A204.1 (cell line): ENCODE results near the gene MND1.
"Not testable (repeated sequence)": the region's sequence is repeated elsewhere in the genome, so short reads cannot be mapped to it uniquely, and the experiment has no call there.

Experiments used
- FAIRE-seq: peaks from 2 replicates; lab custom pipeline; 2012; peaks lifted over from hg19 to GRCh38; lab: Jason Lieb, UNC

The MND1 gene

DNA sequence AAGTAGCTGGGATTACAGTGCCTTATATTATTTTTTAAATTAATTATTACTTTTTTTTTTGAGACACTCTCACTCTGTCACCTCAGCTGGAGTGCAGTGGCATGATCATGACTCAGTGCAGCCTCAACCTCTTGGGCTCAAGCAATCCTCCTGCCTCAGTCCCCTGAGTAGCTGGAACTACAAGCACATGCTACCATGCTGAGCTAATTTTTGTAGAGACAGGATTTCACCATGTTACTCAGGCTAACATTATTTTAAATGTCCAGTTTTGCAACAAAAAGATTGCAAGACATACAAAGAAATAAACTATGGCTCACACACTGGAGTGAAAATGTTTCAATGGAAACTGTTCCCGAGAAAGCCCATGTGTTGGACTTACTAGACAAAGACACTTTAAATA is 59.2 kb downstream of the MND1 start:
- no peak for FAIRE-seq

DNA sequence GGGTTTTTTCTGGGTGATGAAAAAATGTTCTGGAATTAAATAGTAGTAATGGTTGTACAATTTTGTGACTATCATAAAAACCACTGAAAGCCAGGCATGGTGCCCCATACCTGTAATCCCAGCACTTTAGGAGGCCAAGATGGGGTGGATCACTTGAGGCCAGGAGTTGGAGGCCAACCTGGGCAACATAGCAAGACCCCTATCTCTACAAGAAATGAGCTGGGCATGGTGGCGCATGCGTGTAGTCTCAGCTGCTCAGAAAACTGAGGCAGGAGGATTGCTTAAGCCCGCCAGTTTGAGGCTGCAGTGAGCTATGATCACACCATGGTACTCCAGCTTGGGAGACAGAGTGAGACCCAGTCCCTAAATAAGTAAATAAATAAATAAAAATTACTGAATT is 63.4 kb downstream of the MND1 start:
- FAIRE-seq: no peak

DNA sequence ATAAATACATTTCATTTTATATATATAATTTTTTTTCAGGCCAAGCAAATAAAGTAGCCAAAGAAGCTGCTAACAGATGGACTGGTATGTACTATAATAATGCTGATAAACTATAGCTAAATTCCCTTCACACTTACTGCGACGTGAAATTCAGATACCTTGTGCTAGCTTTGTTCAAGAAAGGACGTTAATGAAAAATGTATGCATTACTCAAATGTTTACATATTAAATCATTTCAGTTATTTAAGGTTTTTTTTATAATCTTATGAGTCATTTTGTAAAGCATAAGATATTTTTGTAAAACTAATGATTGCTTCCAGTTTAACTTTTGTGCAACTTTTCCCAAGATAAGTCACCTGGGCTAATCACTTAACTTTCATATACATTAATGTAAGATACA is 64.4 kb downstream of the MND1 start:
- no peak for FAIRE-seq

DNA sequence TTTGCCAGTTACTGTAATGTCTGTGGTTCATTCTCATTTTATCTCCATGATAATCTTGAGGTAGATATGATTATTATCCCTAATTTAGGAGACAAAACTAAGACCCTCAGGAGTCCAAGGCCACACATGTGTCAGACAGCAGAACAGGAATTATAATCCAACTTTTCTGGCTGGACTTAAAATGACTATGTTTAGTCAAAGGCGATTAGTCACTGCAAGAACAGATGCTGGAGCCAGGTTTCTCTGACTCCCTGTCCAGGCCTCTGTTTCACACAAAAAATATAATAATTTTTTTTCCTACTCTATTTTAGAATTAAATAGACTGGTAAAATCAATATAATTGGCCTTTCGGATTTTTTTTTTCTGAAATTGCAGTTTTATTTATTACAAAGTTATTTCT is 64.9 kb downstream of the MND1 start:
- no peak for FAIRE-seq

DNA sequence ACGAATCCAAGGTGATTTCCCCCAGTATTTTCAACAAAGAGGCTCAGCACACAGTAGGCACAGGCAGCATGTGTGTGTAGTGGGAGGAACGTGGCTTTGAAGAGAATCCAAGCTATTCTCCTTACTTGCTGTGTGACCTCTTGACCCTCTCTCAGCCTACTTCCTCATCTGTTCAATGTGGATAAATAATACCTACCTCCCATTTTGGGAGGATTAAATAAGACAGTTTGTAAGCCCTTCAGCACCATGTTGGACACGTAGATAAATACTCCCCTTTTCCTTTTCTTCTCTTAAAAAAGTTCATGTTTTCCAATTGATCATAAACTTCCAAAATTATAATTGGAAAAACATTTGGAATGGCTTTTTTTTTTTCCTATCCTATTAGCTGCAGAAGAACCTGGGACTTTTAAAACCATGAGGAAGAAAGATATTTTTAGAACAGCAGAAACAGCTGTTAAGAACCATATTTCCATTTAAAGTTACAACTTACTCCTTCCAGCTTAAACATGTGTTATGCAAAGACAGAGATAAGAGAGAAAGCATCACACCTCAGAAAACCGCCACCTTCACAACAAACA is 65.5 kb downstream of the MND1 start:
- no peak for FAIRE-seq

DNA sequence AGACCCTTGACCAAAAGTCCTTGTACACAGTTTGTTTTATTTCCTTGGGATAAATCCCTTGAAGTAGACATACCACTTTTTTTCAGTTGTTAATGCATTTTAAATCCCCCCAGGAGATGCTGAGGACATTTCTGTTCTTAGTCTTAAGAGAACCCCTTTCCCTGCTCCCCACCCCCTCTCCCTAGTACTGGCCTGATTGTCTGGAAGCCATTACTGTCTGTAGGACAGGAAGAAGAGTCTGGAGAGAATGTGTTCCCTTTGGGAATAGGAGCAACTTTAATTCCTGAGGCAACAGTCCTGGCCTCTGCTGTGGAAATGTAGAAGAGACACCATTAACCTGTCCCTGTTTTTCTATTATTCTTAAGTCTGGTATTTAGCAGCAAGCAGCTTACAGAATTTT is 69.4 kb downstream of the MND1 start:
- FAIRE-seq: no peak

DNA sequence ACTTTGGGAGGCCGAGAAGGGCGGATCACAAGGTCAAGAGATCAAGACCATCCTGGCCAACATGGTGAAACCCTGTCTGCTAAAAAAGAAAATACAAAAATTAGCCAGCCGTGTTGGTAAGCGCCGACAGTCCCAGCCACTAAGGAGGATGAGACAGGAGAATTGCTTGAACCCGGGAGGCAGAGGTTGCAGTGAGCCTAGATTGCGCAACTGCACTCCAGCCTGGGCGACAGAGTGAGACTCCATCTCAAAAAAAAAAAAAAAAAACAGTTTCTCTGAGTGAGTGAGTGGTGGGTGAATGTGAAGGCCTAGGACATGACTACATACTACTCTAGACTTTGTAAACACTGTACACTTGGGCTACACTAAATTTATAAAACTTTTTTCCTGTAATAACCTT is 72.0 kb downstream of the MND1 start:
- not testable (repeated sequence) for FAIRE-seq

DNA sequence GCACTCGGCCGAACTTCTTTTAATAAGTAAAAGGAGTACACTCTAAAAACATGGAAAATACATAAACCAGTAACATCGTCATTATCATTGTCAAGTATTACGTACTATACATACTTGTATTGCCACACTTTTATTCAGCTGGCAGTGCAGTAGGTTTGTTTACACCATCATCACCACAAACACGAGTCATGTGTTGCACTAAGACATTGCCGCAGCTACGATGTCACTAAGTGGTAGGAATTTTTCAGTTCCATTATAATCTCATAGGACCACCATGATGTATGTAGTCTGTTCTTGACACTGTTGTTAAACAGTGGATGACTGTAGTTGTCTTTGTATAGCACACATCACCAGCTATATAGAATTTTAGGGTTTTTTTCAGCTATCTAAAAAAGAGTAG is 73.6 kb downstream of the MND1 start:
- no peak for FAIRE-seq

DNA sequence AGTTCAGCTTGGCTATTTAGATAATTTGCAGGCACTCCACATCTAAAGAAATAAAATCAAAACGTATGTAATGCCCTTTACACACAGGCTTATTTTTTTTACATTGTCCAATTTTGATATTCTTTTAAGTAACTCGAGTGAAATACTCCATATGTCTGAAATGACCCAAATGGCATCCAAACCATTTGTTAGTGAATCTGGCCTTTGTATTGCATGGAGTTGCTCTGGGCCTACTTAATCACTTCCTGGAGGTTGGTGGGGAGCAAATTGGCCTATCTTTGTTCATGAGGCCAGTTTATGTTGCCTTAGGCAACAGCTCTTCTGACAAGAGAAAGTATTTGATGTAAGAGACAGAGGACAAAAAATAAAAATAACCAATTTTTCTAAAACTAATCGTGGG is 74.1 kb downstream of the MND1 start:
- no peak for FAIRE-seq

DNA sequence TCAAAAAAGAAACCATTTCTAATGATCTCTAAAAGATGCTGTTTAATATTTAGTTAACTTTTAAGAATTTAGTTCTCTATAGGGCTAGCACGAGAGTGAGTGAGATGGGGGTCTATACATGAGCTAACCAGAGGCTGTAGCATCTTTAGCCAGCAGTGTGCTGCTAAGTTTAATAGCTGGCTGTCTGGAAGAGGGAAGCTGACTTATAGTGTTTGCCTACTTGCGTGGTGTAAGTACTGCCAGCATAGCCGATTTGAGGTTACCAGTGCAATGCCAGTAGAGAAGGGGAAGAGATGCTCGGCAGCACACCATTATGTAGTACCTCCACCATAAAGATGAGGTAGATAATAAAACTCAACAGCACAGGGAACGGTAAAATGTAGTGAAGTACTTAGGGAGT is 74.5 kb downstream of the MND1 start:
- FAIRE-seq: no peak

DNA sequence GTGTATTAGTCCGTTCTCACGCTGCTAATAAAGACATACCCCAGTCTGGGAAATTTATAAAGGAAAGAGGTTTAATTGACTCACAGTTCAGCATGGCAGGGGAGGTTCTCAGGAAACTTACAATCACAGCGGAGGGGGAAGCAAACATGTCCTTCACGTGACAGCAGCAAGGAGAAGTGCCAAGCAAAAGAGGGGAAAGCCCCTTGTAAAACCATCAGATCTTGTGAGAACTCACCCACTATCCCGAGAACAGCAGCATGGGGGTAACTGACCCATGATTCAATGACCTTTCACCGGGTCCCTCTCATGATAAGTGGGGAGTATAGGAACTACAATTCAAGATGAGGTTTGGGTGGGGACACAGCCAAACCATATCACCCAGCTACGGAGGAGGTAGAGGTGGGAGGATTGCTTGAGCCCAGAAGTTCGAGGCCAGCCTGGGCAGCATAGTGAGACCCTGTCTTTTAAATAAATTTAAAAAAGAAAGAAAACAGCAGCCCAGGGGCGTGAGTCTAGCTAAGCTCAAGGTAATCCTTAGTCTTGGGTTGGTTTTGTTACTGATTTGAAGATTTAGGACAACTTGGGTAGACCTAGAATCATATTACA is 75.3 kb downstream of the MND1 start:
- no peak for FAIRE-seq

DNA sequence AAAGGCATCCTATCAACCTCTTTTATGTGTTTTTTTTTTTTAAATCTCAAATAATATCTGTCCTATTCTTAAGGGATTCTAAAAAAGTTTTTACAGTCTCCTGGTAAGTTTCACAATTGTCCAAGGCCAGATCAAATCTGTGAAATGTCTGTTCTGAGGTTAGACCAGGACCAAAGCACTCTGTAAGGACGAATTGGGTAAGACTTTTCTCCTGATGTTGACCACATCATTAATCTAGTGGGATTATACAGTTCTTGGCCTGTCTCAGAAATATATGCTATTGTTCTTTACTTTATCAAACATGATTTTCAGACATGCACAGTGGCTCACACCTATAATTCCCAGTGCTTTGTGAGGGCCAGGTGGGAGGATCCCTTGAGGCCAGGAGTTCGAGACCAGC is 75.9 kb downstream of the MND1 start:
- no peak for FAIRE-seq

DNA sequence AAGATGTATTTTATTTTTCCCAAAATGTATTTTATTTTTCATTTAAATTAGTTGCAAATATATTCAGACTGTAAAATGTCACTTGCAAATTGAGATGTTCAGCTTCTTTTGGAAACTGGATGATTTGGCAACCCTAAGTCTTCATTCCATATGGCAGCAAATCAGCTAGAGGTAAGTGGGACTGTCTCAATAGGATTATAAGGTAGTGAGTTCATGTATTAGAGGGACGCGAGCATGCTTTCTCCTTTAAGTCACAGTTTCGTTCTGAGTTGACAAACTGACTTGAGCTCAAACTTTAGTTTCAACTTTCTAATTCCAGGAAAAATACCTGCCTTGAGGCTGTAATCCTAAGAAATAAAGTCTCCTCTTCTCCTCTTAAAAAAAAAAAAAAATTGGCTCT is 77.5 kb downstream of the MND1 start:
- FAIRE-seq: no peak

DNA sequence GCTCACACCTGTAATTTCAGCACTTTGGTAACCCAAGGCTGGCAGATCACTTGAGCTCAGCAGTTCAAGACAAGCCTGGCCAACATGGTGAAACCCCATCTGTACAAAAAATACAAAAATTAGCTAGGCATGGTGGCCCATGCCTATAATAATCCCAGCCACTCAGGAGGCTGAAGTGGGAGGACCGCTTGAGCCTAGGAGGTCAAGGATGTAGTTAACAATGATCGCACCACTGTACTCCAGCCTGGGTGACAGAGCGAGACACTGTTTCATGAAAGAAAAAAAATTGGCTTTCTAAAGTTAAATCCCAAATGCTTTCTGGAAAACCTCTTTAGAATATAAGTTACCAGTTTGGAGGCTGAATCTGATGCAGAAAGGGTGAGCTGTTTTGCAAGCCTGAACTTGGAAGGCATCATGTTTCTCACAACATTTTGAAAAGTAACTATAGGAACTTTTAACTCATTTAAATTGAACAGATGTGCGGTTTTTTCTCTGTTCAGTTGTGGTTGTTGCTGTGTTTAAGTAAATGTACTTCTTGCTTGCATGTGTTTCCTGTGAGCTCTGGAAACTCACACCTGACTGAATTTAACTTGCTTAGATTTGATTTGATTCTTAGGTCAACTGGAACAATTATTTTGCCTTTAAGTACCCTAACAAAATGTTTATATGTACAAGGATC is 81.9 kb downstream of the MND1 start:
- no peak for FAIRE-seq

DNA sequence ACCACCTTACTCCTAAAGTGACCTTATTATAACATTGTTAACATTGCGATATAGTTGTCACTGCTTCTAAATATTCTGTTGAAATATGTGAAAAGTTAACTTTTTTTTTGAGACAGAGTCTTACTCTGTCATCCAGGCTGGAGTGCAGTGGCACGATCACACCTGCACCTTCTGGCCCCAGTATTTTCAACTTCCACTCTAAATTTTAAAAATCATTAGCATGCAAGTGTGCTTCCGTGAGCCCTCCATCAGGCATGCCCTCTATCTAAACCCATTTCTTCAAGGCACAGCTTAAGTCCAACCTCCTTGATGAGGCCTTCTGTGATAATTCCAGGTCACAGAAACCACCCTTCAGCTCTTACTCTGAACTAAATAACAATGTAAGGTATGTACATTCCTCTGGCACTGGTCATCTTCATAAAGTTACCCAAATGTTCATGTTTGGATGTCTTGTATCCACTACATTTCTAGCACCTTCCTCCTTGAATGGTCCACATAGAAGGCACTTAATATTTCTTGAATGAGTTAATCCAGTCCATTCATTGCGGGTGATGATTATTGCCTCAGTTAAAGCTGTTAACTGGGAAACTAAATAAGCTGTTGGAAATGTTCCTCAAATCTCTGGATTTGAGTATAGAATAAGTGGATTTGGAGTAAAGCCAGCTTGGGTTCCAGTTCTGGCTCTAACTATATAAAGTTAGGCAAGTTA is 83.0 kb downstream of the MND1 start:
- no peak for FAIRE-seq

DNA sequence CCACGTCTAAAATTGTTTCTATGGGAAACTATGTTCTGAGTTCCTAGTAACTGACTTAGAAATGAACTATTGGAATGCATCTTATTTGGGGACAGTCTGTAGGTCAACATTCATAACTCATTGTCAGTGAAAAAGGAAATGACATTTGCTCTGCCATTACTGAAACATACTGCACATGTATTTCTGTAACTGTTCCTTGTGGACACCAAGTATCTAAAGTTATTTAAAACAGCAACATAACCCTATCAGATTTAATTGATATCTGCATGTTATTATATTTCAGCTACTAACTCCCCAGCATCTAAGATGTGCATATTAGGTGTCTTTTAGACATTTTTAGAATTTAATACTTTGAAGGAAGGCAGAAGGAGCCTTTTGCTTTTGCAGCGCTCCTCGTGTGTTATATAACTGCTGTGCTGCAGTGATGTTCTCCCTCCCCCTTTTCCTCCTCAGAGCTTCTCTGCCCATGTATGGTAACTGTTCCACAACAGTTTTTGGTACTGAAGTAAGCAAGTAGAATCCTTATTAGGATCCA is 84.5 kb downstream of the MND1 start:
- FAIRE-seq: no peak

DNA sequence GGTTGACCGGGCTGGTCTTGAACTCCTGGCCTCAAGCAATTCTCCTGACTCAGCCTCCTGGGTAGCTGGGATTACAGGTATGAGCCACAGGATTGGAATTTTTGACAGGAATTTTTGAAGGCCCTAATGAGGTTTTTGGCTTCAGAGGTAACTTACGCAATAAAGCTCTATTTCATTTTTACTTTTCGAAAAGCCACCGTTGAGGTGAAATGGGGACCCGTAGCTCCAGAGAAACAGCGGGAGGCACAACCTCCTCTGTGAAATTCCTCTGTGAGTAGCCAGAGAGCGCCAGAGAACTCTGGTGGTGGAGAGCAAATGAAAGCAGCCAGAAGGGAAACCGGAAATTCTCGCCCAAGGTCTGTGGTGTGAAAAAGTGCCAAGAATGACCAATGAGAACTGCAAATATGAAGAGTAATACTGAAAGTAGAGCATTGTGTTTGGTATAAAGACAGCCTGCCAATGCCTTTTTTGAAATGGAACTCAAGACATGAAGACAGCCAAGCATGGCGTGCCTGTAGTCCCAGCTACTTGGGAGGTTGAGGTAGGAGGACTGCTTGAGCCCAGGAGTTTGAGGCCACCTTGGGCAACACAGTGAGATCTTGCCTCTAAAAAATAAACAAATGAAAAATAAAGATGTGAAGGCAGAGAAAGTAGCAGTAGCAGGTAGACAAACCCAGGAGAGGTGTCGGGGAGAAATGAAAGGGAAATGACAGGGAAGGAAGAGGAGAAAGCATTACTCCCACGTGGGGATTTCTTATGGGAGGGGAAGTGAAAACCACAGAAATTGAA is 88.7 kb downstream of the MND1 start:
- no peak for FAIRE-seq

DNA sequence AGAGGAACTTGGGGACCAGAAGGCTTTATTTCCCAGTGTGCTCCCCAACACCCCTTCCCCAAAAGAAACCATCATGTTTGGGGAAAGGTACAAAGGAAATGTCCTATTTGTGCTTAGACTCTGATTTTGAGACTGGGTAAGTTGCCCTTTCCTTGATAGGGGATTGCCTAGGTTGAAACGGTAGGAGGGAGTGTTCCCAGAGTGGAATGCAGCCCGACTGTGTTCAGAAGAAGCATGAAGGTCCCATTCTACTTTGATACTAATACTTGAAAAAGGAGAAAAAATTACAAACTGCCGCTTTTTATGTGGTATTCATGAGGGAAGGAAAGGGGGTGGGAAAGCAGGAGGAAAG is 89.2 kb downstream of the MND1 start:
- FAIRE-seq: no peak

DNA sequence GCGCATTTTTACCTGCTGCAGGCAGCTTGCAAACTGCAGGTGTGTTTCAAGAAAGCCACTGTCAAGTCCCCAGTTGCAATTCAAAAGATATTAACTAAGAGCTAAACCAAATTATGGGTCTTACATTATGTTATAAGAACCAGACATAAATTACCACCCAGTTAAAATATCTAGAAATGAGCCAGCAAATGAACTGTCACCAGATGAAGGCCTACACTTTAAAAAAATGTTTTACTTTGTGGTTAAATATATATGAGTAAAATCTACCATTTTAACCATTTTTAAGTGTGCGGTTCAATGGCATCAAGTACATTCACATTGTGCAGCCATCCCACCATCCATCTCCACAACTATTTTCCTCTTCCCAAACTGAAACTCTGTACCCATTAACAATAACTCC is 89.7 kb downstream of the MND1 start:
- no peak for FAIRE-seq

DNA sequence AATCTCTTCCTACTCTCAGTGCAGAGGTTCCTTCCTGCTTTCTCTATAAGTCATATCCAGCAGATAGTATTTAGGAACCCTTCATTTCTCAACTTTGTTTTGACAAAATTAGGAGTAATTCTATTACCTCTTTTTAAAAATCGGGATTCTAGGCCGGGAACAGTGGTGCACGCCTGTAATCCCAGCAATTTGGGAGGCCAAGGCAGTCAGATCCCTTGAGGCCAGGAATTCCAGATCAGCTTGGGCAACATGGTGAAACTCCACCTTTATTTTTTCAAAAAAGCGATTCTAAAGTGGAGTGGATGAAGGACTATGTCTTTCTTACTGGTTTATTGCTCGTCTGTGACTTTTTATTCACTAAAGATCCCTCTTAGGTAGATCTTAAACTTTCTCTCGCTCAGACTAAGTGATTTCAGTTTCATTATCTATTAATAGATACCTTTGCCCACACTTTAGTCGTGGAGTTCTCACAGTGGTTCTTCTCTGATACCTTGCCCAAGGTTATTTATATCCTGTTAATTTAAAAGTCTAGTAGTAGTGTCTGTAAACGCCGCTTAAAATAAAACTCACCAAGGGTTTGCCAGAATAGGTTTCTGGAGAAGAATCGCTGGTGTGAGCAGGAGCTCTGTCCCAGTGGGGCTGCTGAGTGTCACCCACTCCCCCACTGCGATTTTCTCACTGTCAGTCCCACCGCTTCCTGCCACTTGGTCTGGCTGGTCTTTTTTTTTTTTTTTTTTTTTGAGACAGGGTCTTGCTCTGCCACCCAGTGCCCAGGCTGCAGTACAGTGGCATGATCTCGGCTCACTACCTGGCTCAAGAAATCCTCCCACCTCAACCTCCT is 94.6 kb downstream of the MND1 start:
- no peak for FAIRE-seq

DNA sequence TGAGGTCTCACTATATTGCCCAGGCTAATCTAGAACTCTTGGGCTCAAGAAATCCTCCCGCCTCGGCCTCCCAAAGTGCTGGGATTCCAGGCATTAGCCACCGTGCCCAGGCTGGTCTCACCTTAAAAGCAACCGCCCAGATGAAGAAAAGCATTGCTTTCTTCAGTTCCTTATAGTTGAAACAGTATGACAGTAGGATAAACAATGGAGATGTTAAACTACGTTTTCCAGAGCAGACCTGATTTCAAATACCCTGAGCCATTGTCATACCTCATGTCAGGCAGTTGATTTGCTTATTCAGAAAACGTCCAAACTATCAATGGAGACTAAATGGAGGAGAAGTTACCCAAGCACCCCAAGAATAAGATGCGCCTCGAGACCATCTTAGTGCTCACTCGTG is 95.3 kb downstream of the MND1 start:
- no peak for FAIRE-seq

DNA sequence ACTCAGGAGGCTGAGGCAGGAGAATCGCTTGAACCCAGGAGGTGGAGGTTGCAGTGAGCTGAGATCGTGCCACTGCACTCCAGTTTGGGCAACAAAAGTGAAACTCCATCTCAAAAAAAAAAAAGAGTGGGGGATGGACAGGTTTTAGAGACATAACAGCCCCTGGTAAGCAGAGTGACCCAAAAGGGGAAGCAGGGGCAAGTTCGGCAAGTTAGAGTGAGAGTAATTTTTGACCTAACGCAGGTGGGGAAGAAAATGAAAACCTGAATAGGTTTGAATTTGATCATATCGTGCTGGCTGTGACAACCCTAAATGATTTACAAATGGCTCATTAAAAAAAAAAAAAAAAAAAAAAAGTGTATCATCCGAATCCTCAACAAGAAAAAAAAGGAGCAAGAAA is 96.0 kb downstream of the MND1 start:
- no peak for FAIRE-seq
